GM21619 (cell line): ENCODE measurements around the gene PCBP2.
"Not testable (repeated sequence)": the region's sequence is repeated elsewhere in the genome, so short reads cannot be mapped to it uniquely, and the experiment has no call there.

Source experiments
- ATAC-seq: cut with Tn5 transposase; IDR thresholded peaks from one replicate; pipeline ENCODE4 v1.9.1; 2021; ENCODE audit not compliant: unreplicated experiment

The PCBP2 gene

GRCh38 chr12:53468282-53468681 lies 16.4 kb downstream of the PCBP2 start:
- ATAC-seq = no peak

- no peak for ATAC-seq
These were observed 20.2 kb downstream of the PCBP2 start for GRCh38 chr12:53472056-53472582.

GRCh38 chr12:53474077-53474476 lies 22.2 kb downstream of the PCBP2 start:
- ATAC-seq = no peak

GRCh38 chr12:53474819-53475218 lies 22.9 kb downstream of the PCBP2 start:
- no peak for ATAC-seq

DNA sequence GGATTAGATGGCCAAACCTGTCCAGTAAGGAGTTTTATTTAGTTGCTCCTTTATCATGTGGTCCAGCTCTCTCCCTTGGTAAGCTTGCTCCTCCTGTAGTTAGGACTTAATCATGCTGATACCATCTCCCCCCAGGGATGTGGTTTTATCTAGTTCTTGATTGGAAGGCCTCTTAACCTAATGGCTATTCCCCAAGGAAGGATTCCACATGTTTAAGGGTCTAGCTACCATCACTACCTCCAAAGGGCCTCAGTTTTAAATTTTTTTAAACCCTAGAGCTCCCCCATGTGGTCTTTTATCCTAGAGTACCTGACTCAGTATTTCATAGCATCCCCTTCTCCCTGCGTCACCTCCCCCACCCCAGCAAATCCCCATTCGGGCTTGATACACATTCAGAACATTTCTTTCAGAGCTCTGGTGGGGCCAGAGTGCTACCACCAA lies 24.9 kb downstream of the PCBP2 start:
- no peak for ATAC-seq

DNA sequence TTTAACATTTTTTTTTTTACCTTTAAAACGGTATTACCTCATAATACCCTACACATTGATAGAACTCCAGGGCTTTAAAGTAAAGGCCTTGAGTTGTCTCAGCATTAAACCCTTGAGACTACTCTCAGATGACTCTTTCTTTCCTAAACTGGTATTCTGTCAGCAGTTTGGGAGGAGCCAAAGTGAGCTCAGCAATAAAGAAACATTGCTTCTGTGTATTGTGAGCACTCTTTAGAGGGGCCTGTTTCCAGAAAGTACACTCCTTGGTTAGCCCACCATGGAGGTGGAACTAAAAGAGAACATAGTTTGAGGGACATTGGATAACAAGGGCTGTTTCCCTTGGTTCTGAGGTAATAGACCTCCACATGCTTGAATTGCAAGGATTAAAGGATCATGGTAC lies 27.0 kb downstream of the PCBP2 start:
- no peak for ATAC-seq

- ATAC-seq = no peak
These were observed 27.4 kb downstream of the PCBP2 start for GRCh38 chr12:53479331-53479730.

DNA sequence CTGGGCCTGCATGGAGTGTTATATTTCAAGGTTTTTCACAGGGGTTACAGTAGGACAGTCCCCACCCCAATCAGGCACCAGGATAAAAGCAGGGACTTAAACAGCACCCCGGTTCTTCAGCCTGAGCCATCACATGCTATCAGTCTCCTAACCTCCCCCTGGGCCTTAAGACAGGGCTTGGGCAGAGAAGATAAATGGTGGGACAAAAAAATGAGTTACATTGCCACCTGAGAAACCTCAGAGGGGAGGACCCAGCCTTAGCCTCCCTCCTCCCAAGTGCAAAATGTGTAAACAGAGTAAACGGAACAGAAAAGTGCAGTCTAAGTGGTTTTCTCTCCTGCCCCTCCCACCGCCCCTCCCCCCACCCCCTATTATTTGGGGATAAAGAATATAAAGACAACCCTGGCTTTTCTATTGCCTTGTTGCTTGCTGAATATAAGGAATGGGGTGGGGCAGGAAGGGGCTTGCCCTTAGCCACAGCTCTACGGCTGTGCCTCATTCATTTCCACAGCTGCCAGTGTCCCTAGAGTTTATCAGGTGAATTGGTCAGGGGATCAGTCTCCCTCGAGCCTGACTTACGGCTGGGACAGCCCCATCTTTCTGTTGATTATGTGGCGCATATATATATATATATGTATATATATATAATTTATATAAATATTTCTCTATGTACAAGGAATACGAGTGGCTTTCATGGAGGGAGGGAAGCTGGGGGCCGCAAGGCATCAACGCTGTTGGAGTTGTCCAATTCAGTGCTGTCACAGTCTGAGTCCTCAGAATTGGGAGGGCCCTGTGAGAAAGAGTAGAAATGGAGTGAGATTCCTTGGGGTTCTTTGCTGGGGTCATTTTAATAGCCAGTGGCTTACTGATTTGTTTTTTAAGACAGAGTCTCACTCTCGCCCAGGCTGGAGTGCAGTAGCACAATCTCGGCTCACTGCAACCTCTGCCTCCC lies 28.9 kb downstream of the PCBP2 start:
- no peak for ATAC-seq

DNA sequence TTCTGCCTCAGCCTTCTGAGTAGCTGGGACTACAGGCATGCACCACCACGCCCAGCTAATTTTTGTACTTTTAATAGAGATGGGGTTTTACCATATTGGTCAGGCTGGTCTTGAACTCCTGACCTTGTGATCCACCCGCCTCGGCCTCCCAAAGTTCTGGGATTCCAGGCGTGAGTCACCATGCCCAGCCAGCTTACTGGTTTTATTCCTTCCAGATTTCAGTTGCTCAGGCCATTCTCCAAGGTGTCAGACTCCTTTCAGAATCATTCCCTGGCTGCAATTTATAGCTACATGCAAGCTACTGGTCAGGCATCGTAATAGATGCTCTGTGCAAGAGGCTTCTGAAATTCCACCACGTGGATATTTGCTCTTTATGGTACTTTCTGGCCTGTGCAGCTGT lies 29.6 kb downstream of the PCBP2 start:
- not testable (repeated sequence) for ATAC-seq

- no peak for ATAC-seq
These were observed 30.2 kb downstream of the PCBP2 start for GRCh38 chr12:53481939-53482586.

- no peak for ATAC-seq
These were observed 30.8 kb downstream of the PCBP2 start for GRCh38 chr12:53482626-53483168.

- no peak for ATAC-seq
These were observed 31.5 kb downstream of the PCBP2 start for GRCh38 chr12:53483225-53483978.

- no peak for ATAC-seq
These were observed 32.1 kb downstream of the PCBP2 start for GRCh38 chr12:53483979-53484377.

DNA sequence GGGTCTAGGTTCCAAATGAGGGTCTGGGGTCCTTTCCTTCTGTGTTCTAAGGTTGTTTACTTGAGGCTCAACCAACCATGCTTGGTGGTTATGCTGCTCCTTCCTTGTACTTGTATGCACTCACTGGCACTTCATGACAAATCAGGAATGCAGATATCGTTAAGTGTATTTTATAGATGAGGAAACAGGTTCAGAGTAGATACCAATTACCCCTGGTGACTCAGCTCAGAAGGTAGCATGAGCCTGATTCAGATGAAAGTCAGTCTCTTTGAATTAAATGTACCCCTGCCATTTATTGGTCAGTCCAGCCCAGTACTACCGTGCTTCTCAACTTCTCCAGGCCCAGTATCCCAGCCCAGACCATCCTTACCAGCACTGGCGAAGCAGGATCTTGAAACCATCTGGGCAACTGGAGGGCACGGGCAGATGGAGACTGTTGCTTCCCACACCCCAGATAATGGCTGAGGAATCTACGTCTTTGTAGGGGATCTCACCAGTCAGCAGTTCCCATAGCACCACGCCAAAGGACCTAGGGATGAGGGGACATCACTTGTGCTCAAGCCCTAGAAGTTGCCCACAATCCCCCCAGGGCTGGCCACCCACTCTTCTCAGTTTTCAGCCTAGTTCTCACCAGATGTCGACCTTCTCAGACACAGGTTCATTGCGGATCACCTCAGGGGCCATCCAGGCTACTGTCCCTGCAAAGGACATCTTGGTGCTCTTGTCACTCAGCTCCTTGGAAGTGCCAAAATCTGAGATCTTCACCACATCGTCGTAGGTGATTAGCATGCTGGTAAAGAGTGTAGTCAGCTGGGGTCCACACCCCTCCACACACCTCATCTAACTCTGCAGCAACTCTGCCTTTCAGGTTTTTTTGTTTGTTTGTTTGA lies 33.0 kb downstream of the PCBP2 start:
- no peak for ATAC-seq

DNA sequence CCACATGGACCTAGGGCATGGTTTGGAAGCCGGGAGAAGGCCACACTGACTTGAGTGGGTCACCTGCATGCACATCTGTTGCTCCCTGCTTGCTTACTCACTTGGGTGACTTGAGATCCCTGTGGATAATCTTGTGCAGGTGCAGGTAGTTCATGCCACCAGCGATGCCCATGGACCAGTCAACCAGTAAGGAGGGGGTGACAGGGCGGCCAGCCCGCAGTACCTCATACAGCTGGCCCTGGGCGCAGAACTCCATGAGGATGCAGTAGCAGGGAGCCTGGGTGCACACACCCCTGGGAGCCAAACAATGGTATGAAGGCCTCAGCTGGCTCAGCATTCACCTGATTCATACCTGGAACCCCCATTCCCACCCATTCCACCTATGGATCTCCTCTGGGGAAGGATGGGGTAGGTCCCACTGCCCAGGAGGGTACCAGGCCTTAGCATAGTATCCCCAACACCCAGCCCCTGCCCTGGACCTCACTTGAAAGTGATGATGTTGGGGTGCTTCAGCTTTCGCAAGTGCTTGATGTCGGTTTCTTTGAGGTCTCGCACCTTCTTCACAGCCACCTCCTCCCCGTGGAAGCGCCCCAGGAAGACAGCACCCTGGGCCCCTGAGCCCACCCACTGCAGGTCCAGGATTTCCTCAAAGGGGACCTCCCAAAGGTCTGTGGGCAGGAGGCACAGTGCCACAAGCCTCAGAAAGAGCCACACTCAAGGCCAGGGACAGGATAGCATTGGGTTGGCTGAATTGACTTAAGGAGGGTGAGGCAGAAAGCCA lies 34.2 kb downstream of the PCBP2 start:
- ATAC-seq = no peak

GRCh38 chr12:53486736-53487487 lies 35.0 kb downstream of the PCBP2 start:
- ATAC-seq = no peak

- no peak for ATAC-seq
These were observed 37.5 kb downstream of the PCBP2 start for GRCh38 chr12:53489242-53489864.

- ATAC-seq = no peak
These were observed 40.3 kb downstream of the PCBP2 start for GRCh38 chr12:53492188-53492587.
